GDM1 (cell line): ENCODE measurements around the gene EHBP1.

Source experiments
- DNase-seq: peaks from one replicate; lab custom pipeline; 2025; lab: John Stamatoyannopoulos, UW

Gene EHBP1

DNA sequence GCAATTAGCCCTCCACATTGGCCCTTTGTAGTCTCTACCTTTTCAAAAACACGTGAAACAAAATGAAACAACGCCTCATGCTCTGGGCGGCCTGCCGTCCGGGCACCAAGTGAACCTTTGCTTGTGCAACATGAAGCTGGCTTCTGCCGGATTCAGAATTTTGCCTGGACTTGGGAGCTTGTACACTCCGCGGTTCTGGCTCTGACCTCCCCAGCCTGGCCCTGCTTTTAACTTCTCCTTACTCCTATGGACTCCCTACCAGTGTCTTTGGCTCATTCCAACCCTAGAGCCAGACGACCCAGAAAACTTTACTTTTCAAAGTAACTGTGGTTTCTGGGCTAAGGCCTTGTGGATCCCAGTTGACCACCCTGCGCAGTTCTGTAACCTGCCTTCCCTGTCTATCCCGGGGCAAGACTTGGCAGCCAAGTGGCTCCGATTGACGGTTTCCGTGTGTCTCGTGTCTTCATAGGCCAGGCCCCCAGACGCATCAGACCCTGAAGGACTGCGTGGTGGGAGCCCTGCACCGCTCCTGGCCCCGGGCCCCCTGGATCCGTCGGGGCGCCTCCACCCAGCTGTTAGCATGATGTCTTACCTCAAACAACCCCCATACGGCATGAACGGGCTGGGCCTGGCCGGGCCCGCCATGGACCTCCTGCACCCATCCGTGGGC is 347.0 kb downstream of the EHBP1 start:
- no peak for DNase-seq

DNA sequence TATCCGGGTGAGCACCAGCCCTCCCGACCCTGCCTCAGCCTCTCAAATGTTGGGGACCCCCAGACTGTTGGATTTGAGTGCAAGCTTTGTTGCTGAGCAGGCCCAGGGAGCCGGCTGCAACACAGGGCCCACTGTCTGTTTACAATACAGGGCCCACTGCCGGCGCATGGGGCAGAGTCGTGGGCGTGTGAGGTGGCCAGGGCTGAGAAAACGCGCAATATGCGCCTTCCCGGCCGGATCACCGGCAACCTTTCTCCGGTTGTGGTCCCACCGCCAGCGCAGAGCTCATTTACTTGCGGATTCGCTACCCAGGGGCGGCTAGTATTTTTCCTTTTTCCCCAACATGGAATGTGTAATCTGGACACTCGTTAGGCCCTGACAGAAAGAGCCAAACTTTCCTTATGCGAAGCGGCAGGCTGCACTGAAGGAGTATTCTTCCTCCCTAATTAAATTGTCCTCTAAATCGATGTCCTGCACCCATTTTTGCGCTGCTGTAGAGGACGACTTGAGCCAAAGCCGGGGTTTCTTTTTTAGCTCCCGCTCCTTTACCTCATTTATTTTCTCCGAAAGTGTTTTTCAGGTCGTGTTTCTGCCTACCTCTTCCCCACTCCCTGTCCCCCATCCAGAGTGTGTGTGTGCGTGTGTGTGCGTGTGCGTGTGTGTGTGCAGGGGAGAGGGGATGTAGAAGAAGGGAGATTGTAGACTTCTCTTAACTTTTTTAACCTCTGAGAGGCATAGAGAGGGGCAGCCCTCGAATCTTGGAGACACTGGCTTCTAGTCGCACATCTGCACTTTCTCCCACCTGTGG is 347.8 kb downstream of the EHBP1 start:
- DNase-seq = no peak

DNA sequence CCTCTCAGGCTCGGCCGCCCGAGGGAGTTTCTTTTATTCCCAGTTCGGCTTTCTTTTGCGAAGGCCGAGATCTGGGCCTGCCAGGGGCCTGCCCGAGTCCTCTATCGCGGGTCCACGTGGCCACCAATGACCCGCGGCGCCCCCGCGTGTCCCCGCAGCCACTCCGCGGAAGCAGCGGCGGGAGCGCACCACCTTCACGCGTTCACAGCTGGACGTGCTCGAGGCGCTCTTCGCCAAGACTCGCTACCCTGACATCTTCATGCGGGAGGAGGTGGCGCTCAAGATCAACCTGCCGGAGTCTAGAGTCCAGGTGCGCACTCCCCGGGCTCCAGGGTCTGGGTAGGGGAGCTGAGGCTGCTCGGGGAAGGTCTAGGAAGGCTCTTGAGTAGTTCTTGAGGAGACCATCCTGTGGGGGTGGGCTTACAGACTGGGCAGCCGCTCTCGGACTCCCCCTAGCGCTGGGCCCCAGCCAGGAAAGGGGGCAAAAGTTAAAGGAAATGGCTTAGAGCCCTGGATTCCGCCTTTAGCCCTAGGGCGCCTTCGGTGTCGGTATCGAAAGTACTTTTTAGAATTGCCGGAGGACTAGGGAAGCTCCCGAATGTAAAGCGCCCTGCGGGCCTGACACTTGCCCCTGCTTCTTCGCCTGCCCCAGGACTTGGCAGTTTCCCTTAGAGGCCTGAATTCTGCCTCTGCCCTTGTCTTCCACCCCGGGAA is 348.5 kb downstream of the EHBP1 start:
- DNase-seq = no peak

DNA sequence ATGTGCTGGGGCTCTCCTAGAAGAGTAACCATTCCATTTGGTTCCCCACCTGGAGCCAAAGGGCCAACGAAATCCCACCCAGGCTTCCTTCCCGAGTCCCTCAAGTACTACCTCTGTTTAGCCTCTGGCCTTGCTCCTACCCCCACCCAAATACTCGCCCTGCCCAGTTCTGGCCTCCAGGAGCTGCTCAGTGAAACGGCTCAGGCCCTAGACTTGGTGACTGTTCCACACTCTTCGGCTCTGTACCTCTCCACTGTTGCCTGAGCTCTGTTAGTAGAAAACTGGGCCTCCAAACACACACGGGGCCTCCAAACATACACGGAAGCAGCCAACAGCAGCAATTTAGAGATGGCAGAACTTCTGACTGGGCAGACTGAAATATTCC is 349.3 kb downstream of the EHBP1 start:
- no peak for DNase-seq

DNA sequence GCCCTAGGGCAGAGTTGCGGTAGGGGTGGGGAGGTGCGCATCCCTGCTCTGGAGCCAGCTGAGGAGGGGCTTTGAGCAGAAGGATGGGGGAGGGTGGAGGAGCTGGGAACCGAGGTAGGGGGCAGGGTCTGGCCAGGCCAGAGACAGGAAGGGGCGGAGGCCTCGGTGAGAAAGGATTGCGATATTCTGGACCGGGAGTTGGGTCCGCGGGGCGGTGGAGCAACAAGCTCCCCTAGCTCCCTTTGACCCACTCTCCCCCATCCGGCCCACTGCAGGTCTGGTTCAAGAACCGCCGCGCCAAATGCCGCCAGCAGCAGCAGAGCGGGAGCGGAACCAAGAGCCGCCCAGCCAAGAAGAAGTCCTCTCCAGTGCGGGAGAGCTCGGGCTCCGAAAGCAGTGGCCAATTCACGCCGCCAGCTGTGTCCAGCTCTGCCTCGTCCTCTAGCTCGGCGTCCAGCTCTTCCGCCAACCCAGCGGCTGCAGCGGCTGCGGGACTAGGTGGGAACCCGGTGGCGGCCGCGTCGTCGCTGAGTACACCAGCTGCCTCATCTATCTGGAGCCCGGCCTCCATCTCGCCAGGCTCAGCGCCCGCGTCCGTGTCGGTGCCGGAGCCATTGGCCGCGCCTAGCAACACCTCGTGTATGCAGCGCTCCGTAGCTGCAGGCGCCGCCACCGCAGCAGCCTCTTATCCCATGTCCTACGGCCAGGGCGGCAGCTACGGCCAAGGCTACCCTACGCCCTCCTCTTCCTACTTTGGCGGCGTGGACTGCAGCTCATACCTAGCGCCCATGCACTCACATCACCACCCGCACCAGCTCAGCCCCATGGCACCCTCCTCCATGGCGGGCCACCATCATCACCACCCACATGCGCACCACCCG is 350.0 kb downstream of the EHBP1 start:
- no peak for DNase-seq

DNA sequence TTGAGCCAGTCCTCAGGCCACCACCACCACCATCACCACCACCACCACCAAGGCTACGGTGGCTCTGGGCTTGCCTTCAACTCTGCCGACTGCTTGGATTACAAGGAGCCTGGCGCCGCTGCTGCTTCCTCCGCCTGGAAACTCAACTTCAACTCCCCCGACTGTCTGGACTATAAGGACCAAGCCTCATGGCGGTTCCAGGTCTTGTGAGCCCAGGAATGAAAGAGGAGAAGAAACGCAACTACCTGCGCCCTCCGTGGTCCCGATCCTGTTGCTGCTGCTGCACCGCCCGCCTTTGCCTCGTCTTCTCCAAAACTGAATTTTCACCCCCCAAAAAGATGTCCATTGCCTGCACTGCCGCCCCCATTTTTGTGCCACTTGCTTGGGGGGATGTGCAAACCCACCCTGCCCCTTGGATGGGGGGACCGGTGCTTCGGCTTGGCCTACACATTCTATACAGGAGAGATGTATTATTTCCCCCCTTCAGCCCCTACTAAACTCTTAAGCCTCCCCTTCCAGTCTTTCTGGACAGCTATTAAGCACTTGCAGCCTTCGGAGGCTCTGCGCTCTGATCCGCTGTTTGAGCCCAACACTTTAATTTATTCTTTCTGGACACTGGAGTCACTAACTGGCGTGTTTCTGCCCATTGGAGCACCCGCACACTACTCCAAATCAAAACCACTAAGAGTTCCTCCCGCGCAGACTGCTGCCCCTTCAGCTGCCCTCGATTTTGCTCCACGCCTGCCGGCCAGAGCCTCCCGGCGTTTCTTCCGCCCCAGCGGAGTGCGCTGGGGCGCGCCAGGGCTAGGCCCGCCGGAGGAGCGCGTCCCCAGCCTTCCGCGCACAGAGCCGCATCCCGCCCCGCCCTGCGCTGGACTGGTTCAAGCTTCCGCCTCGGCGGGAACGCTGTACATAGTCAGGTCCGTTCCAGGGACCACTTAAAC is 350.9 kb downstream of the EHBP1 start:
- DNase-seq = no peak

DNA sequence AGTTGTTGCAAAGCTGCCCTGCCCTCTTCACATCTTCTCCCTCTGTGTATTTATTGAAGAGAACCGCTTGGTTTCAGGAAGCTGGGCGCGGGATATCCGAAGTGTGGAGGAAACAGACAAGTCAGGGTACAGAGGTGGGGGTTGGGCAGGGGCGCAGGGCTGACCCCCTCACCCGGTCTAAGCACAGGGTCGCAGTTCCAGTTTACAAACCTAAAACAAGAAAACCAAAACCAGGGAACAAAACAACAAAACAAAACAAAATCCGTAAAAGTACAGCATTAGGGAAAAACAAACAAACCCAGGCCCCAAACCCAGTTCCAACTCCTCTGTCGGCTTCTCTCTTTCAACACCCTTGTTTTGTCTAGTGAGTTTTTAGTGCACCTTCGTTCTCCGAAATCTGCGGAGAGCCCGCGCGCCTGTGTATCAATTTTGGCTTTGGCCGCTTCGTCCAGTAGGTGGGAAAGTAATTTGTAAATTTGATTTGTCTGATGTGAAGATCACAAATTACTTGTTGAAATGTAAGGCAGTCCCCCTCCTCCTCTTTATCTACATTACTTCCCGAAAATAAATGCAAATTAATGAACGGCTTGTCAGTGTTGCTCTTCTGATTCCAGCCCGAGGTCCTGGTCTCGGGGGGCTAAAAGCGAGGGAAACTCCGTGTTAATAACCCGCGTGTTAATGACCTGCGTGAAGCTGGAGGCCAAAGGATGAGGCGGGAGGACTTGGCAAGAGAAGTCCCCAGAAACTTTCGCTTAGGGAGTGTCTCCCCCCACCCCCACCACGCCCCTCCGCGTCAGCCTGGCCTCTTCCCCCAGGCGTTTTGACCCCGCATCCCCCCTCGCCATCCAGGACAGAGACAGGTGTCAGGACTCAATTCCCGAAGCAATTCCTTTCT is 352.0 kb downstream of the EHBP1 start:
- no peak for DNase-seq

DNA sequence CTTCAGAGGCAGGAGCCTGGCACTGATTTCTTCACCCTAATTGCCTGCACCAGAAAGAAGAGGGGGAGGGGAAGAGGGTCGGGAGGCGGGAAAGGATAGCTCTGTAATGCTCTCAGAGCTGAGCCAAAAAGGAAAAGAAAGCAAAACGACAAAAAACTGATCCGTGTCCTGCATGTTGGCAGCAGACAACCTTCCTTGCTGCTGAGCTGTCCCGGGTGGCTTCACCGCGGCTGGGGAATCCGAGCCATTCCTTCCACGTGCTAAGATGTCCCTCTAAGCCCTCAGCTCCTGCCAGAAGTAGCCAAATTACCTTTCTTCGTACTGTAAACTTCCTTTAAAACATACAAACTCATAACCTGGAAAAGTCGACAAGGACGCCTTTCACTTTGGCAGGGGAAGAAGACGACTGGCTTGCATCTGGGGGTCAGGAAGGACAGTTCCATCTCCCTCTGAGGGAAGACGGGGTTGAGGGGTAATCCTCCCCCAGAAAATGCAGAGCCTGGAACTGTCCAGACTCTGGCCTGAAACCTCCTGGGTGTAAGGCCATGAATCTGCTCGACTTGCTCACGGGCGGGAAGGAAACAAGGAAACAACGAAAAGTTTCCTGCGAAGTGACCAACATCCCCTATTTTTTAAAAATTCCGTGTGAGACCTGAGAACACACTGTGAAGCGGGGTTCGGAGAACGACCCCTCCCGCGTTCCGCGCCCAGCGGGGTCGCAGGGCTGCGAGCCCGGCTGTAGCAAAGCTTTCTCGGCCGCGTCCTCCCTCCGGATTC is 352.8 kb downstream of the EHBP1 start:
- no peak for DNase-seq

DNA sequence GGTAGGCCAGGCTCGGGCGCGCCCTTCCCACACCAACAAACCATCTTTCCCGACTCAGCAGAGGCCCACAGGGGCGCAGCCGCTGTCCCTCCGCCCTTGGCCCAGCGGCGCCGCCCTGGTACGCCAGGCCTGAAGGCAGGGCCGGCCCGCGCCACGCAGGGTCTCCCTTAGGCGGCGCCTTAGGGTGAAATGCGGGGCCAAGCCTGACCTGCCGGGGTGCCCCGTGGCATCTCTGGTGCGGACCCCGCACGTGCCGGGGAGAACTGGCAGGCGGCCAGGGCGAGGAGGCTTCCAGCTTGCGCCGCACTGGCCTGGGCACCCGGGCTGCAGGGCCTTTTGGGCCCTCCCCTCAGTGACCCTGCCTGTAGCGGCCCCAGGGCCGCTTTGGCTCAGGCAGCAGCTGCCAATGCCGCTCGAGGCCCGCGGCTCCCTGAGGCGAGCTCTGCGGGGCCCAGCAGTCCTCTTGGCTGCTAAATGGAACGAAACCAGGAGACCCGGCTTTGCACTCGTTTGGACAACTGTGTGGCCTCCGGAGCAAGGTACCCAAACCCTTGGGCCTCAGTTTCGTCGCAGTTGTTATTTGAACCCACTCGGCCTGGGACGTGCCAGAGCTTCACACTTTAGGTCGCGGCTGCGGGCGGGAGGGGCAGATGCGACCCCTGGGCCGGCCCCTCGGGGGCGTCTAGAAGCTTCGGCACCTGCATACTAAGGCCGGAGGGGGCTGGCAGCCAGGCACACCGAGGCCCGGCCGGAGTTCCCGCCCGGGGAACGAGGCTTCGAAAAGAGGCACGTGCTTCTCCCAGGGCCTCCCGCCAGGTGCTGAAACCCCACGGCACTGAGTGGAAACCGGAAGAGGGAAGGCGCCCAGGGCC is 353.6 kb downstream of the EHBP1 start:
- DNase-seq = no peak

DNA sequence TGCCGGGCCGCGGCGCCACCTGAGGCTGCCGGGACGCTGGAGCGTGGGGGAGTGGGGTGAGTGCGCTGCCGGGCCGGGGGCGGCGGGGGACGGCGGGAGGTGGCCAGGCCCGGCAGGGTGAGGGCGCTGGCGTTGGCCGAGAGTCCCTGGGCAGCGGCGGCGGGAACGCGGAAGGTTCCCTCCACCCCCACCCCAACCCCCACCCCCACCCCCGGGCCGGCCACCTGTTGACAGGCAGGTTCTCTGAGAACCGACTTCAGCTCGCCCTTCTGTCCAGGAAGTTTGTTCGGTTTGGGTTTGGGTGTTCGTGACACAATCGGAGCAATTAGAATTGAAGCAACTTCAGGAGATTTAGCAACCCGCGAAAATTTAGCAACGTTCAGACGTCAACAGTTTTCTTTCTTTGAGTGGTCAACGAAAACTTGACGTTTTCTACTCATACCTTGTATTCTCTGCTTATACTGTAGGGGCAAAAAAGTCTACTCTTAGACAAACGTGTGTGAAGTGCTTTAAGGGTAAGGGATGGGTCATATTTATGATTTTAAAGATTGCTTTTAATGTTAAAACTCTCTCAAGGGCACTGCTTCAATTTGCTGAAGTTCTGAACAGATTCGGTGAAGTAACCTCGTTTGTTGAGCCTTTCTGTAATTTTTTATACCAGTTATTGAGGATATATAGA is 354.4 kb downstream of the EHBP1 start:
- no peak for DNase-seq

DNA sequence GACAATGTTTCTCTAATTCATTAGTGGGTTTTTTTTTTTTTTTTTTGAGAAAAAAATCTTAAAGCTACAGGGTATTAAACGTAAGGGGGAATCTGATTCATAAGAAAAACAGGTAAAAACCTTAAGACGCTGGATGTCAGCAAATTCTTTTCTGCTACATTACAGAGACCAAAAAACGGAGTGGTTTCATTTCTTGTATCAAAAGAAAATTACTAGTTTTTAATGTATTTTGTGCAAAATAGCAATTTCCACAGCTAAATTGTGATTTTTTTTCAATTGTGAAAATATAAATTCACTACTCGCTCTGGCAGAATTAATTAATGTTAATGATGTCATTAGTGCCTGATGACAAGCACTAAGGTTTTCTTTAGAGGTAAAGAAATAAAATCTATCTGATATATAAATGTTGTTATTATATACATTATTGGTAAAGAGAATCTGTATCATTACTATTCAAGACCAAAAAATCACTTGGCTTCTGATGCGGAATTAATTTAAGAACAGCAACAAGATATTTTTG is 355.0 kb downstream of the EHBP1 start:
- DNase-seq = no peak

DNA sequence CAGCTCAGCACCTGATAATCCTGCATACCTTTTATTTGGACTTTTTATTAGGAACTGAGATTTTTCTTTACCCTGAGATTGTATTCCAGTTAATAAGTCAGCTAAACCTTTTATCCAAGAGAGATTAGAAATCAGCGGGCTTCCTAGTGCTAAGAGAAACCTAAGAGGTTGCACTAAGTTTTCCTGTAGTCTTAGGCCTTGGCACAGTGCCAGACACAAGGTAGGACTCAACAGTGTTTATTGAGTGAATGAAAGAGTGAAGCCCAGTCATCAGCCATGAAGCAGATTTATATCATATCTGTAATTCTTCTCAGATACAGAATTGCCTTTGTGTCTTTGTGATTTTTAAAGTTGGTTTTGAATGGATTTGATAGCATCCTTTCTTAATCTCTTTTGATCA is 358.7 kb downstream of the EHBP1 start:
- no peak for DNase-seq

DNA sequence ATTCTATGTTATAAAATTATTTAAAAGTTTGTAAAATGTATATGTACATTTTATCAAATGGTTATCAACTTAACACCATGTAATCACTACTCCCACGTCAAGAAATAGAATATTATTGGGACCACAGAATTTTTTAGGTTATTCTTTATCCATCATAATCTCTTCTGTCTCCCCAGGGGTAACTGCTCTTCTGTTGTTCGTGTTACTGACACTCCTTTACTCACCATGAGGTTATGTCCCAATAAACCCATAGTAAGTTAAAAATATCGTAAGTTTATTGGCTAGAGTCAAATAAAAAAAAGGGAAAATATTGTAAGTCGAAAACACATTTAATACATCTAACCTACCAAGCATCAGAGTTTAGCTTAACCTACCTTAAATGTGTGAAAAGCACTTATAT is 359.1 kb downstream of the EHBP1 start:
- DNase-seq = no peak

DNA sequence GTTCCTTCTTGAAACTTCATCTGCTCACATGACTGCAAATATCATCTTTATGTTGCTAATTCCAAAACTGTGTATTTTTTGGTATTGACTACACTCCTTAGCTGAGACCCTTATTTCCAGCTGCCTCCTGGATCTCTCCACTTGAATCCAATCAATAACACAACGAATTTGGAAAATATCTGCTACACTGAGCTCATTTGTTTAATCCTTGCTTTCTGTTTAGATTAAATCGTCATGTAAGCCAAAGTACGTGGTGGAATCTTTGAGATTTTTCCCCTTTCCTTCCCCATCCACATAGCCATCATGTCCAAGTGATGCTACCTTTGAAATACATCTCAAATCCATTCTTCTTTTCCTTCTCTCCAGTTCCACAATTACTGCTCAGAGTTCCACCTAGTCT is 360.8 kb downstream of the EHBP1 start:
- no peak for DNase-seq

DNA sequence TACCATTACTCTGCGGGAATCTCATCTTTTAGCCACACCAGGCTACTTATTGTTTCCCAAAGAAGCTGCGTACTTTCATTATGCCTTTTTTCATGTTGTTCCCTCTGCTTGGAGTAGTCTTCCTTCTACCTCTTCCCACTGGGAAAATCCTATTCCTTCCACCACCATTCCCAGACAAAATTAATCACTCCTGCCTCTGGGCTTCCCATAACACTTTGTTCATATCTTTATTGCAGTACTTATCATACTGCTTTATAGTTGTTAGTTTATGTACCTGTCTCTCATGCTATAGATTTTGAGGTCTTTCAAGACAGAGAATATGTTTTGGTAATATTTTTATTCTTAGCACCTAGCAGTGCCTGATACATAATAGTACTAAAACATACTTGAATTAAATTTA is 361.3 kb downstream of the EHBP1 start:
- DNase-seq = no peak

DNA sequence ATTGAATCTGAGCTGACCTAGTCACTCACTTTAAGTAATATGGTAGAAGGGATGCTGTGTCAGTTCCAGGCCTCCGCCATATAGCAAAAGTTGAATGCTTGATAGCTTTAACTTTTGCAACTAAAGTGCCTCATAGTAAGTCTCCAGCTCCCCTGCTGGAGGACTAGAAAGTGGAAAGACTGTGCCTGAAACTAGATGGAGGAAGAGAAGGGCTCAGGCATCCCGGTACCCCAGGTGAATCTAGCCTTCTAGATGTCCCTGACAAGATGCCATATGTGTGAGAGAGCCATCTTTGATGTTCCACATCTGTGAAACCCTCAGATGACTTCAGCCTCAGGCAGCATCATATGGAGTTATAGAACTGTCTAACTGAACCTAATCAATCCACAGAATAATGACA is 366.2 kb downstream of the EHBP1 start:
- DNase-seq = no peak

DNA sequence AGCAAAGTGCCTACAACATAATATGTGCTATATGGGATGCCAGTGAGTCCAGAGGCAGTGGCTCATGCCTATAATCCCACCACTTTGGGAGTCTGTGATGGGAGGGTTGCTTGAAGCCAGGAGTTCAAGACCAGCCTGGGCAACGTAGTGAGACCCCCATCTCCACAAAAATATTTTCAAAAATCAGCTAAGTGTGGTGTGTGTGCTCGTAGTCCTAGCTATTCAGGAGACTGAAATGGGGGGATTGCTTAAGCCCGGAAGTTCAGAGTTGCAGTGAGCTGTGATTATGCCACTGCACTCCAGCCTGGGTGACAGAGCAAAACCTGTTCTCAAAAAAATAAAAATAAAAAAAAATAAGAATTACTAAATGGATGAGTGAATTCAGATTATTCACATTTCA is 368.5 kb downstream of the EHBP1 start:
- no peak for DNase-seq
